B cell (primary cell): ENCODE data around the gene FOXF1. TPM values are rescaled to one million over a fixed set of nuclear protein-coding genes. Genes with fewer than 3 reads are reported as not detected.

Experiments used
- ATAC-seq: fragments of 200-7000 bp; cut with Tn5 transposase; one replicate; pipeline ENCODE4 v1.10.0; 2021; ENCODE audit warnings: low read depth, mild to moderate bottlenecking, moderate number of reproducible peaks, moderate library complexity
- CTCF ChIA-PET: fragments of 350-600 bp; sonication (Branson Sonifier 250); formaldehyde crosslinking; loops from one replicate; lab custom pipeline; 2021; ENCODE audit warnings: antibody characterized with exemption, inconsistent platforms; lab: Charles Lee
- POLR2A ChIA-PET: fragments of 350-600 bp; sonication (Branson Sonifier 250); formaldehyde crosslinking; loops from one replicate; lab custom pipeline; 2021; ENCODE audit warnings: antibody characterized with exemption; lab: Charles Lee
- DNase-seq: peaks from one replicate; pipeline ENCODE4 v3.0.0; 2013
- H2AFZ ChIP-seq: 2 replicates; pipeline ENCODE4 v1.6.1; 2012; ENCODE audit warnings: mild to moderate bottlenecking, low read depth, low read length; ENCODE audit not compliant: insufficient read depth, poor library complexity, severe bottlenecking
- H3K27ac ChIP-seq, 2 donors: 1 replicate in 1 of 2; 2 replicates in 1 of 2; pipeline ENCODE4 v1.5.1; 2012 to 2013; ENCODE audit warnings: low read length in 2 of 2, mild to moderate bottlenecking in 2 of 2, moderate library complexity in 1 of 2
- H3K27me3 ChIP-seq, 4 experiments: fragments of 200-600 bp in 1 of 4; sonication (generic) in 1 of 4; replicated peaks in 1 of 4; 1 replicate in 2 of 4; 2 replicates in 2 of 4; pipeline versions ENCODE4 v1.6.1 to v1.7.0; 2013 to 2016; ENCODE audit warnings: low read length in 3 of 4, mild to moderate bottlenecking in 2 of 4, mixed read lengths in 1 of 4, moderate library complexity in 1 of 4; ENCODE audit not compliant: insufficient read depth in 4 of 4, control insufficient read depth in 3 of 4; ENCODE audit errors: control extremely low read depth in 1 of 4
- H3K36me3 ChIP-seq, 2 experiments: replicated peaks in 1 of 2; 1 replicate in 1 of 2; 2 replicates in 1 of 2; pipeline versions ENCODE4 v1.6.1 to v1.7.1; 2013; ENCODE audit warnings: low read length in 1 of 2; ENCODE audit not compliant: insufficient read depth in 2 of 2, control insufficient read depth in 1 of 2; ENCODE audit errors: control extremely low read depth in 1 of 2, extremely low read depth in 1 of 2
- H3K4me1 ChIP-seq, 2 donors: fragments of 200-600 bp in 1 of 2; sonication (generic) in 1 of 2; 1 replicate in 1 of 2; 2 replicates in 1 of 2; pipeline versions ENCODE4 v1.5.1 to v1.6.1; 2013 to 2017; ENCODE audit warnings: low read length in 2 of 2; ENCODE audit not compliant: control insufficient read depth in 2 of 2, insufficient read depth in 2 of 2
- H3K4me2 ChIP-seq: replicated peaks from 2 replicates; pipeline ENCODE3; 2012; ENCODE audit warnings: mild to moderate bottlenecking, low read depth, low read length; ENCODE audit not compliant: poor library complexity, severe bottlenecking
- H3K4me3 ChIP-seq, 5 experiments: fragments of 200-600 bp in 1 of 5; sonication (generic) in 1 of 5; 1 replicate in 3 of 5; 2 replicates in 2 of 5; pipeline versions ENCODE4 v1.5.1 to v1.7.0; 2011 to 2016; ENCODE audit warnings: low read length in 4 of 5, mild to moderate bottlenecking in 4 of 5, low read depth in 2 of 5, control low read depth in 1 of 5, moderate library complexity in 1 of 5; ENCODE audit not compliant: insufficient read depth in 1 of 5; ENCODE audit errors: control extremely low read depth in 1 of 5, extremely low read depth in 1 of 5
- H3K79me2 ChIP-seq: fragments of 200-600 bp; sonication (generic); one replicate; pipeline ENCODE4 v1.6.0; 2016; ENCODE audit warnings: low read length; ENCODE audit not compliant: control insufficient read depth, insufficient read depth
- H3K9ac ChIP-seq: fragments of 200-600 bp; sonication (generic); 2 replicates; pipeline ENCODE4 v1.6.1; 2017; ENCODE audit warnings: mild to moderate bottlenecking, low read length, moderate library complexity
- H3K9me3 ChIP-seq, 3 donors: one replicate each; pipeline versions ENCODE4 v1.6.1 to v1.7.1; 2013; ENCODE audit warnings: low read length in 2 of 3; ENCODE audit not compliant: control insufficient read depth in 2 of 3, insufficient read depth in 1 of 3; ENCODE audit errors: control extremely low read depth in 1 of 3
- H4K20me1 ChIP-seq: 2 replicates; pipeline ENCODE4 v1.6.0; 2012; ENCODE audit warnings: mild to moderate bottlenecking, low read length; ENCODE audit not compliant: insufficient read depth, control insufficient read depth, poor library complexity, severe bottlenecking
- H3K27ac Mint-ChIP-seq: one replicate; pipeline ENCODE4 v1.8.0; 2021; ENCODE audit warnings: mixed read lengths
- H3K27me3 Mint-ChIP-seq: one replicate; pipeline ENCODE4 v1.8.0; 2021; ENCODE audit warnings: mixed read lengths
- H3K4me1 Mint-ChIP-seq: one replicate; pipeline ENCODE4 v1.8.0; 2021; ENCODE audit warnings: mixed read lengths
- H3K4me3 Mint-ChIP-seq: one replicate; pipeline ENCODE4 v1.8.0; 2021; ENCODE audit warnings: mixed read lengths
- H3K9me3 Mint-ChIP-seq: one replicate; pipeline ENCODE4 v1.8.0; 2022; ENCODE audit warnings: mixed read lengths; ENCODE audit not compliant: insufficient read depth
- EZH2 ChIP-seq: IDR thresholded peaks from 2 replicates; pipeline ENCODE4 v1.6.1; 2012; ENCODE audit warnings: borderline replicate concordance, low read depth, mild to moderate bottlenecking, moderate library complexity, low read length; ENCODE audit not compliant: insufficient read depth, poor library complexity, severe bottlenecking
- WGBS: methylation state at CpG from one replicate; pipeline ENCODE4 v1.1.5; 2013; ENCODE audit warnings: missing lambda C conversion rate; ENCODE audit not compliant: insufficient coverage; 5-methylcytosine and 5-hydroxymethylcytosine counted together
- intact Hi-C: fragments of 100-400 bp; cut with micrococcal nuclease; formaldehyde crosslinking; loops from one replicate; pipeline ENCODE4 v1.10.0; 2022
- polyA plus RNA-seq: library from polyadenylated mRNA; depleted of rRNA; stranded (reverse); fragments of >200 nt; gene quantifications from 2 replicates; pipeline ENCODE4 v1.2.3, GENCODE V29; 2012
- total RNA-seq, 2 donors: library from RNA; stranded (reverse); fragments of 120-200 nt in 1 of 2; gene quantifications; 1 replicate in 1 of 2; 2 replicates in 1 of 2; pipeline versions ENCODE4 v1.2.3 to v1.2.4, GENCODE V29; 2013 to 2022
- TF ChIP-seq, protein P1 (sequence below): fragments of 200-600 bp; IDR thresholded peaks from one replicate; pipeline ENCODE4 v1.8.0; 2022; ENCODE audit warnings: antibody characterized with exemption, mild to moderate bottlenecking

Gene FOXF1
- total and polyA plus RNA-seq, 2 donors (not counting 1 experiment from before 2014, with no cell fraction given) = not detected

DNA sequence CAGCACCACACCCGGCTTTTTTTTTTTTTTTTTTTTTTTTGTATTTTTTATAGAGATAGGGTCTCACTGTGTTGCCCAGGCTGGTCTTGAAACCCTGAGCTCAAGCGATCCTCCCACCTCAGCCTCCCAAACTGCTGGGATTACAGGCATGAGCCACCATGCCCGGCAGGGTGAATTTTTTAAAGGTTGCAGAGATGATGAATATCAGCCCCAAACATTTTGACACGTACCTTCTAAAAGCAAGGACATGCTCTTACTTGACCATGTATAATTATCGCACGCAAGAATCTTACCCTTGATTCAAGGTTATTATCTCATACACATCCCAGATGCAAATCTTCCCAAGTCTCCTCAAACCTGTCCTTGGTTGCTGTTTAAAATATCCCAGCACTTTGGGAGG is 52.0 kb downstream of the FOXF1 start:
- 100% methylated on average over 4 of the region's 6 CpGs for WGBS

More for the DNA sequence above, 52.0 kb downstream of the FOXF1 start:
- DNase-seq (no peak), ATAC-seq (no peak)
- ChIA-PET POLR2A (no interaction called here), CTCF (interaction anchor here (1.9 to 4.7 kb wide), 3 partner anchors 9 to 1073 kb away, joined by 7 to 30 read pairs (median 27); no protein-coding TSS in a partner anchor)
- Mint-ChIP-seq H3K4me3 (no peak overlapping the region), H3K4me1 (peaks cover 19% of the 10 kb centered on the region), H3K27me3 (peaks cover 44% of the 10 kb centered on the region), H3K9me3 (no peaks in the 10 kb centered on the region), H3K27ac (no peak overlapping the region)
- intact Hi-C loops = loop anchor here (5.0 kb wide), 1 partner anchor 755 kb away; the partner anchor contains the start of gene C16orf95
- Histone ChIP-seq H3K27me3 (peaks cover 0 to 60% (median 27%) of the 10 kb centered on the region in 4 experiments), H3K9me3 (peaks cover 0 to 12% (median 0%) of the 10 kb centered on the region in 3 donors), H3K27ac (no peak overlapping the region), H3K9ac (no peak overlapping the region), H3K4me2 (no peak overlapping the region), H4K20me1 (no peaks in the 10 kb centered on the region), H3K36me3 (no peaks in the 10 kb centered on the region), H3K4me1 (peaks cover 23 to 33% of the 10 kb centered on the region in 2 donors), H2AFZ (no peak overlapping the region), H3K4me3 (no peak overlapping the region), H3K79me2 (no peaks in the 10 kb centered on the region)
- TF ChIP-seq, protein P1, sequence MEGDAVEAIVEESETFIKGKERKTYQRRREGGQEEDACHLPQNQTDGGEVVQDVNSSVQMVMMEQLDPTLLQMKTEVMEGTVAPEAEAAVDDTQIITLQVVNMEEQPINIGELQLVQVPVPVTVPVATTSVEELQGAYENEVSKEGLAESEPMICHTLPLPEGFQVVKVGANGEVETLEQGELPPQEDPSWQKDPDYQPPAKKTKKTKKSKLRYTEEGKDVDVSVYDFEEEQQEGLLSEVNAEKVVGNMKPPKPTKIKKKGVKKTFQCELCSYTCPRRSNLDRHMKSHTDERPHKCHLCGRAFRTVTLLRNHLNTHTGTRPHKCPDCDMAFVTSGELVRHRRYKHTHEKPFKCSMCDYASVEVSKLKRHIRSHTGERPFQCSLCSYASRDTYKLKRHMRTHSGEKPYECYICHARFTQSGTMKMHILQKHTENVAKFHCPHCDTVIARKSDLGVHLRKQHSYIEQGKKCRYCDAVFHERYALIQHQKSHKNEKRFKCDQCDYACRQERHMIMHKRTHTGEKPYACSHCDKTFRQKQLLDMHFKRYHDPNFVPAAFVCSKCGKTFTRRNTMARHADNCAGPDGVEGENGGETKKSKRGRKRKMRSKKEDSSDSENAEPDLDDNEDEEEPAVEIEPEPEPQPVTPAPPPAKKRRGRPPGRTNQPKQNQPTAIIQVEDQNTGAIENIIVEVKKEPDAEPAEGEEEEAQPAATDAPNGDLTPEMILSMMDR = no peak
- no peak for TF ChIP-seq EZH2
